ENCODE measurements around the gene SEPTIN10.
"Not testable (repeated sequence)": the region's sequence is repeated elsewhere in the genome, so short reads cannot be mapped to it uniquely, and the experiment has no call there.

The SEPTIN10 gene

GRCh38 chr2:109644571-109645275 lies 31.0 kb upstream of the SEPTIN10 start:
- H3K4me3 Mint-ChIP-seq = no peak overlapping the region
- peak overlapping the region; percentile 76 for H3K27ac Mint-ChIP-seq
- no peaks in the 10 kb centered on the region for H3K36me3 Mint-ChIP-seq (ENCODE audit: low read depth)
- H3K9me3 Mint-ChIP-seq = no peaks in the 10 kb centered on the region
- peaks cover 3% of the 10 kb centered on the region for H3K27me3 Mint-ChIP-seq
- H3K4me1 Mint-ChIP-seq (ENCODE audit: low read depth) = peaks cover 16% of the 10 kb centered on the region
- intact Hi-C loops (cut with micrococcal nuclease) = no loop called here

- not testable (repeated sequence) for H3K36me3 Mint-ChIP-seq (ENCODE audit: low read depth); H3K4me3 Mint-ChIP-seq; H3K9me3 Mint-ChIP-seq; H3K27ac Mint-ChIP-seq; H3K27me3 Mint-ChIP-seq
- peaks cover 51% of the 10 kb centered on the region for H3K4me1 Mint-ChIP-seq (ENCODE audit: low read depth)
- intact Hi-C loops (cut with micrococcal nuclease) = loop anchor here (2.0 kb wide), 1 partner anchor 23 kb away; no protein-coding TSS in a partner anchor
Observed at GRCh38 chr2:109640000-109640399, 26.2 kb upstream of the SEPTIN10 start.

DNA sequence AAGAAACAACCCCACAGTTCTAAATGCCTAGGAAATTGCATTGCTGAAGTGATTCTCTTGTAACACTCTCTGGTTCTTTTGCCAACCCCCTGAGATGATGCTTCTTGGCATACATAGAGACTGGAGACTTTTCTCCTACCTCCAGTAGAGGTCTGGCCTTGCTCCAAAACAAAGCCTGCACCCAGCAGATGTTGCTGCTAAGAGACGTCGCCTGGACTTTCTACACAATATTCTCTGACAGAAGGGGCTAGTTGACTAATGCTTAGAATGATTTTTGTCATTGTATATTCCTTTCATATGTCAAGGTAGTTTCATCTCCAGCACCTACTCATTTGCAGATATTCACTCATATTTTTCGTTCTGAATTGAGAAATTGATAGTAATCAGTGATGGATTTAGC lies 25.0 kb upstream of the SEPTIN10 start:
- Mint-ChIP-seq H3K4me3 (no peak overlapping the region), H3K36me3 (ENCODE audit: low read depth) (no peaks in the 10 kb centered on the region), H3K27ac (no peak overlapping the region), H3K9me3 (no peaks in the 10 kb centered on the region), H3K27me3 (no peaks in the 10 kb centered on the region), H3K4me1 (ENCODE audit: low read depth) (peaks cover 41% of the 10 kb centered on the region)
- intact Hi-C loops (cut with micrococcal nuclease) = loop anchor here (2.0 kb wide), 1 partner anchor 22 kb away; no protein-coding TSS in a partner anchor

DNA sequence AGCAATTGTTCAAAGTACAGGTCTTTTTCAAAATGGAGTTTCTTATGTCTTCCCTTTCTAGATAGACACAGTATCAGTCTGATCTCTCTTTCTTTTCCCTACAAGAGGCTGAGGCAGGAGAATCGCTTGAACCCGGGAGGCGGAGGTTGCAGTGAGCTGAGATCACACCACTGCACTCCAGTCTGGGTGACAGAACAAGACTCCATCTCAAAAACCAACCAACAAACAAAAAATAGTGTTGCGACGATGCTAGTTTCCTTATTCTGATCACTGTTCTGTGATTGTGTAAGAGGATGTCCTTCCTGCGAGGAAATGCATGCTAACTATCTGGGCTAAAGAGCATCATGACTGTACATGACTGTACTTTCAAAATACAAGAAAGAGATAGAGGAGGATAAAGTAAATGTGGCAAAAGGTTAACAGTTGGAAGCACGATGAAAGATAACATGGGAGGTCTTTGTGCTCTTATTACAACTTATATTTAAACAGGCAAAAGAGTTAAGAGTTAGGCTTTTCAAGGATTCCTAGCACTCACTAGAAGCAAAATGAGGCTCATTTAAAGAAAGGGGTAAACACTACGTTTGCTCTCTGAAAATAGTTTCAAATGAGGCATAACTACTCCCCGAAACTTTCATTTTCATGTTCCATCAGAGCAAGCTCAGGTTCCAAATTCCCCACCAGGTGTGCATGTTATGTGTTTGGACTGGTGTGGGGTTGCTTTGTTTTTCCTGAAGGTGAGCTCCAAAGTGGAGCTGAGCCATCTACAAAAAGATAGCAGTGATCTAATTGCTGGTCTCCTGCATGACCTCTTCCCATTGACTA lies 24.2 kb upstream of the SEPTIN10 start:
- intact Hi-C loops (cut with micrococcal nuclease) = loop anchor here (2.0 kb wide), 1 partner anchor 21 kb away; no protein-coding TSS in a partner anchor
- Mint-ChIP-seq H3K27ac (peak overlapping the region; percentile 79), H3K4me1 (ENCODE audit: low read depth) (peaks cover 47% of the 10 kb centered on the region), H3K9me3 (no peaks in the 10 kb centered on the region), H3K4me3 (peak overlapping the region; percentile 30), H3K27me3 (no peaks in the 10 kb centered on the region), H3K36me3 (ENCODE audit: low read depth) (no peaks in the 10 kb centered on the region)

DNA sequence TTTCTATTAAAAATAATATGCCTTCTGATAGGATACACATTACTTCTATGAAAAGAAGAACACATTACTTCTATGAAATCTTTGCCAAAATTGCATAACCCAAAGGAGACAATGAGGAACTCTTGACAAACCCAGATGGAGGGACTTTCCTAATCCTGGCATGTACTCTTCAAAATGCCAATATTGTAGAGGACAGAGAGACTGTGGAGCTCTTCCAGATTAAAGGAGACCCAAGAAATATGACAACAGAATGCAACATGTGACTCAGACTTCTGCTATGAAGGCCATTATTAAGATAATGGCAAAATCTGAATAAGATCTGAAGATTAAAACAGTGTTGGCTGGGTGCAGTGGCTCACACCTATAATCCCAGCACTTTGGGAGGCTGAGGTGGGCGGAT lies 22.6 kb upstream of the SEPTIN10 start:
- peaks cover 56% of the 10 kb centered on the region for H3K4me1 Mint-ChIP-seq (ENCODE audit: low read depth)
- peak overlapping the region; percentile 79 for H3K27ac Mint-ChIP-seq
- no peak overlapping the region for H3K4me3 Mint-ChIP-seq
- no peaks in the 10 kb centered on the region for H3K27me3 Mint-ChIP-seq
- intact Hi-C loops (cut with micrococcal nuclease) = no loop called here
- no peaks in the 10 kb centered on the region for H3K36me3 Mint-ChIP-seq (ENCODE audit: low read depth)
- no peaks in the 10 kb centered on the region for H3K9me3 Mint-ChIP-seq

- Mint-ChIP-seq H3K27me3 (no peaks in the 10 kb centered on the region), H3K4me1 (ENCODE audit: low read depth) (peaks cover 53% of the 10 kb centered on the region), H3K36me3 (ENCODE audit: low read depth) (no peaks in the 10 kb centered on the region), H3K9me3 (no peaks in the 10 kb centered on the region), H3K4me3 (no peak overlapping the region), H3K27ac (peak overlapping the region; percentile 79)
- intact Hi-C loops (cut with micrococcal nuclease) = no loop called here
Observed at GRCh38 chr2:109635426-109636304, 21.9 kb upstream of the SEPTIN10 start.

- intact Hi-C loops (cut with micrococcal nuclease) = no loop called here
- Mint-ChIP-seq H3K27me3 (no peaks in the 10 kb centered on the region), H3K36me3 (ENCODE audit: low read depth) (no peaks in the 10 kb centered on the region), H3K27ac (peak overlapping the region; percentile 8), H3K9me3 (no peaks in the 10 kb centered on the region), H3K4me1 (ENCODE audit: low read depth) (peaks cover 54% of the 10 kb centered on the region), H3K4me3 (no peak overlapping the region)
Observed at GRCh38 chr2:109633284-109633961, 19.7 kb upstream of the SEPTIN10 start.

GRCh38 chr2:109632158-109632789 lies 18.5 kb upstream of the SEPTIN10 start:
- intact Hi-C loops (cut with micrococcal nuclease) = no loop called here
- peaks cover 43% of the 10 kb centered on the region for H3K4me1 Mint-ChIP-seq (ENCODE audit: low read depth)
- no peaks in the 10 kb centered on the region for H3K9me3 Mint-ChIP-seq
- H3K27me3 Mint-ChIP-seq = no peaks in the 10 kb centered on the region
- H3K27ac Mint-ChIP-seq = no peak overlapping the region
- H3K36me3 Mint-ChIP-seq (ENCODE audit: low read depth) = no peaks in the 10 kb centered on the region
- H3K4me3 Mint-ChIP-seq = no peak overlapping the region

DNA sequence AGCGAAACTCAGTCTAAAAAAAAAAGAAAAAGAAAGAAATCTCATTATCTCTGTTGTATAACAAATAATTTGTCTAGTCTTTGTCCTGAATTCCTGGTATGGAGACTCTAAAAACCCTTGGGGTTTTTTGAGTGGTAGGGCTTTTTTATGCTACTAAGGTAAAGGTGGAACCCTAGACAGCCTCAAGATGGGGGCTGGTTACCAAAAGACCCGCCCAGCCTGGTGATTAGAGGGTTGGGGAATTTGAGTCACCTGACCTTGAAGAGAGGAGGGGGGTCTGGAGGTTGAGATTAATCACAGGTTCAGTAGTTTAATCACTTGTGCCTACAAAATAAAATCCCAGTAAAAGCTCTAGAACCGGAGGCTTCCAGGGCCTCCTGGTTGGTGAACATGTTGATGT lies 18.0 kb upstream of the SEPTIN10 start:
- intact Hi-C loops (cut with micrococcal nuclease) = no loop called here
- no peak overlapping the region for H3K4me3 Mint-ChIP-seq
- H3K9me3 Mint-ChIP-seq = no peaks in the 10 kb centered on the region
- H3K27ac Mint-ChIP-seq = no peak overlapping the region
- no peaks in the 10 kb centered on the region for H3K36me3 Mint-ChIP-seq (ENCODE audit: low read depth)
- peaks cover 1% of the 10 kb centered on the region for H3K27me3 Mint-ChIP-seq
- peaks cover 38% of the 10 kb centered on the region for H3K4me1 Mint-ChIP-seq (ENCODE audit: low read depth)

DNA sequence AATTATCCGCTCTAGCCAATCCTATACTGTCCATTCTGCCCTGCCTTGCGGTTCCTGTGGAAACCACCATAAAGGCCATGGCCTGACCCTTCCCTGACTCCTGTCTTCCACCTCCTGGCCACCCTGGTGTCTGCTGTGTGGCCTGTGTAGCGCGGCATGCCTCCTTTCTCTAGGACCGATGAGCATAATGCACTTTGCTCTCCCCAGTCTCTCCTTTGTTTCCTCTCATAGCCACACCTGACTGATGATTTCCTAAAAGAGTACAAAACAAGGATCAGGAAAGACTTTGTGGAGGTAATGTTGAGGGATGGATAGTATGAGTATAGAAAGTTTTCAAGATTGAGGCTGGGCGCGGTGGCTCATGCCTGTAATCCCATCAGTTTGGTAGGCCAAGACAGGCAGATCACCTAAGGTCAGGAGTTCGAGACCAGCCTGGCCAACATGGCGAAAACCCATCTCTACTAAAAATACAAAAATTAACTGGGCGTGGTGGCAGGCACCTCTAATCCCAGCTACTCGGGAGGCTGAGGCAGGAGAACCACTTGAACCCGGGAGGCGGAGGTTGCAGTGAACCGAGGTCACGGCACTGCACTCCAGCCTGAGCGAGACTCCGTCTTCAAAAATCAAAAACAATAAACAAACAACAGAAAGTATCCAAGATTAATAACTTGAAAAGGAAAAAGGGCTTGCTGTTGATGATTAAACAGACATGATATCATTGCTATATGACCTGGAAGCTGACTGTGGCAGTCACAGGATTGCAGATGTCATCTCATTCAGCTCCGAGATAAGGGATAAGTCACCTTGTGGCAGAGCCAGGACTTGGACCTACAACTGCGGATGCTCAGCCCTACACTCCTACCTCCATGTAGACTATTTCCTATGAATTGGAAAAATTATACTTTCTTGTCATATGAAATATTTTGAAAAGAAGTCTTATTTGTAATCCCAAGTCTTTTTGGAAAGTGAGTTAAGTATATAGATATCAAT lies 17.0 kb upstream of the SEPTIN10 start:
- intact Hi-C loops (cut with micrococcal nuclease) = no loop called here
- H3K9me3 Mint-ChIP-seq = no peaks in the 10 kb centered on the region
- no peak overlapping the region for H3K27ac Mint-ChIP-seq
- no peak overlapping the region for H3K4me3 Mint-ChIP-seq
- H3K27me3 Mint-ChIP-seq = peaks cover 9% of the 10 kb centered on the region
- H3K4me1 Mint-ChIP-seq (ENCODE audit: low read depth) = peaks cover 28% of the 10 kb centered on the region
- H3K36me3 Mint-ChIP-seq (ENCODE audit: low read depth) = no peaks in the 10 kb centered on the region

GRCh38 chr2:109629867-109630266 lies 16.1 kb upstream of the SEPTIN10 start:
- no peaks in the 10 kb centered on the region for H3K36me3 Mint-ChIP-seq (ENCODE audit: low read depth)
- H3K4me3 Mint-ChIP-seq = no peak overlapping the region
- intact Hi-C loops (cut with micrococcal nuclease) = no loop called here
- H3K9me3 Mint-ChIP-seq = no peaks in the 10 kb centered on the region
- peaks cover 9% of the 10 kb centered on the region for H3K27me3 Mint-ChIP-seq
- H3K27ac Mint-ChIP-seq = no peak overlapping the region
- H3K4me1 Mint-ChIP-seq (ENCODE audit: low read depth) = peaks cover 23% of the 10 kb centered on the region

- Mint-ChIP-seq H3K27me3 (peaks cover 16% of the 10 kb centered on the region), H3K4me1 (ENCODE audit: low read depth) (peaks cover 20% of the 10 kb centered on the region)
- intact Hi-C loops (cut with micrococcal nuclease); H3K4me3 Mint-ChIP-seq; H3K36me3 Mint-ChIP-seq (ENCODE audit: low read depth); H3K9me3 Mint-ChIP-seq; H3K27ac Mint-ChIP-seq: not testable (repeated sequence)
Observed at GRCh38 chr2:109628321-109628720, 14.6 kb upstream of the SEPTIN10 start.
